ENCODE results near the gene COL4A3.

- TF ChIP-seq EZH2 (IDR thresholded peaks at IDR 0.05; ENCODE audit: insufficient read depth, poor library complexity, severe bottlenecking) (no peak), EZH2phosphoT487 (IDR thresholded peaks at IDR 0.05; ENCODE audit: insufficient read depth, low read depth) (no peak)
Measured at GRCh38 chr2:227117027-227117426, 47.4 kb upstream of the COL4A3 start.
